ENCODE data around the gene RFX2. TPM values are rescaled to one million over a fixed set of nuclear protein-coding genes. Genes with fewer than 3 reads are reported as not detected.
"Not testable (repeated sequence)": the region's sequence is repeated elsewhere in the genome, so short reads cannot be mapped to it uniquely, and the experiment has no call there.

RFX2 gene
- total RNA-seq, 1 donor from 2014 or later, result 2.8 TPM

DNA sequence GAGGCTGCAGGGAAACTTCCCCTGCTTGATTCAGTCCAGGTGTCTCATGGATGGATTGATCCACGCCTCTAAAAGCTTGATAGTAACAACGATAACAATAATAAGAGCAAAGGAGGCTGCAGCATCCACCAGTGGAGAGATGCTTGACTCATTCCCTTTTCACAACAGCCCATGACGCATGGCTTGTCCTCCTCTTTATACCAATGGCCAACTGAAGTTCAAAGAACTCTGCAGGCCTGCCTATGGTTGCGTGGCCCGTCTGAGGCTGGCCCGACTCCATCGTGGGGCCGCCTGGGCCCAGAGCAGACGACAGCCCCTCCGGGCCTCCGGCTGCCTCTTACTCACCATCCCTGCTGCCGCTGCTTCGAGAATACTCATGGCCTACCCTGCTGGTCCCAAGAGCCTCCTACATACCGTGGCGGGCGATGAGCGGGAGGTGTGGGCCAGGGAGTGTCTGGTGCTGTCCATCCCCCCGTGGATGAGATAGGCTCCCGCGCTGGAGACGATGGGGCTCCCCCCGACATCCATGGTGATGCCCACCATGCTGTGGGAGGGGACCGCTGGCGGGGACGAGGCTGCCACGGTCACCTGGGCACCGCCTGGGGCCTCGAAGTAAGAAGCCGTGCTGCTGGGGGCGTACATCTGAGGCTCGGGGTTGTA is 70.6 kb downstream of the RFX2 start:
- DNase-seq (ENCODE audit: low read depth, low spot score), result no peak

DNA sequence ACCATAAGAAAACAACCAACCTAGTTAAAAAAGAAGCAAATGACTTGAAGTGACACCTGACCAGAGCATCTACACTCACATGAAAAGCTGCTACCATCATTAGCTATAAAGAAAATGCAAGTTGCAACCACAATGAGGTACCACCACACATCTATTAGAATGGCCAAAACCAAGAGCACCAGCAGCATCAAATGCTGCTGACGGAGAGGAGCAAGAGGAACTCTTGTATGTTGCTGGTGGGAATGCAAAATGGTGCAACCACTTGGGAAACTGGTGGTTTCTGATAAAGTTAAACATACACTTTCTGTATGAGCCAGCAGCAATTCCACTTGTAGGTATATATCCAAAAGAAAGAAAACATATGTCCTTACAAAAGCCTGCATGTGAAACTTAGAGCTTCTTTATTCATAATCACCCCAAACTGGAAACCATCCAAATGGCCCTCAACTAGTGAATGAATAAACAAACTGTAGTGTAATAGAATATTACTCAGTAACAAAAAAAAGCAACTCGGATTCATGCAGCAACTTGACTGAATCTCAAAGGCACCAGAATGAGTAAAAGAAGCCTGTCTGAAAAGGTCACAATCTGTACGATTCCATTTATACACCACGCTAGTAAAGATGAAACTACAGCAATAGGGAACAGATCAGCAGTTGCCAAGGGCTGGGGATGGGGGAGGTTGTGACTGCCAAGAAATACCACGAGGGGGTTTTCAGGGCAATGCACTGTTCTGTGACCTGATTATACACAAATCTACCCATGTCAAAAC is 71.5 kb downstream of the RFX2 start:
- DNase-seq (ENCODE audit: low read depth, low spot score), result no peak

DNA sequence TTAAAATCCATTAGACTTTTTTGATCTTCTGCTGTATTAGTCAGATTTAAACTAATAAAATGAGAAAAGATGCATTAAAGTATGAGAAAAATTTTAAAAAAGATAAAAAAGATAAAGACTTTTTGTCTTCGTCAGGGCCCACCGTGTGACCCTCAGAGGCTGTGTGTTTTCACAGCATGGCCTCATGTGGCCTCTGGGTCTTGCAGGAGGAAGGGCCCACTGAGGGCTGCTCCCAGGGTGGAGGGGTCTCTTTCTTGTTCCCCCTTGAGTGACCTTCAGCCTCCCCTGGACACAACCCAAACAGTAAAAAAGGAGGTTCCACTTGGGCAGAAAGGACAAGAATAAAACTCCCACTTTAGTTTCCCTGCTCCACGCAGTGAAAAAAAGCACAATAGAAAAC is 75.3 kb downstream of the RFX2 start:
- DNase-seq (ENCODE audit: low read depth, low spot score), result no peak

DNA sequence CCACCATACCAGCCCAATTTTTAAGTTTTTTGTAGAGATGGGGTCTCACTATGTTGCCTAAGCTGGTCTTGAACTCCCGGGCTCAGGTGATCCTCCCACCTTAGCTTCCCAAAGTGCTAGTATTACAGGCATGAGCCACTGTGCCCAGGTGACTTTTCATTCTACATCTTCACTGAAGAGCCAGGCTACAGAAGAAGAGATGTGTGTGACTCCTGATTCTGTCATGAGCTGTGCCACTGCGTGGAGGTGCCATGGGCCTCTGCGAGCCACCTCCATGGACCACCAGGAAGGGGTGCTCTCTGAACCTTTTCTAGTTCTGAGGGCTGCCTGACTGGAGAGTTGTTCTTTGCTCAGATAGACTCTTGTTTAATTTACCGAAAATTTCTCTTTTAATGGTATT is 75.8 kb downstream of the RFX2 start:
- DNase-seq (ENCODE audit: low read depth, low spot score), result no peak

DNA sequence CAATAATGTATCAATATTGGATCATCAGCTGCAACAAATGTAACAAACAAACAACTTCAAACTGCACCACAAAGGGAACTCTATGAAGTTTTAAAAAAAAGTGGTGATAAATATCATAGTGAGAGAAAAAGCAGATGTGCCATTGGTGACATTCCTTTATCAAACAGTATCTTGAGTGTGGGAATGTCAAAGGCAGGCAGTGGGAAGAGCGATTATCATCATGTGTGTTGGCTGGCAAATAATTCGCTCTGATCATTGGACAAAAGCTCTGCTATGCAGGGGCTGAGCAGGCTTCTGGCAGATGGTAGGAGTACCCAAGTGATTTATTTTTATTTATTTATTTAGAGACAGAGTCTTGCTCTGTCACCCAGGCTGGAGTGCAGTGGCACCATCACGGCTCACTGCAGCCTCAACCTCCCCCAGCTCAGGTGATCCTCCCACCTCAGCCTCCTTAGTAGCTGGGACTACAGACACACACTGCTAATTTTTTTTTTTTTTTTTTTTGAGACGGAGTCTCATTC is 76.5 kb downstream of the RFX2 start:
- DNase-seq (ENCODE audit: low read depth, low spot score), result no peak

DNA sequence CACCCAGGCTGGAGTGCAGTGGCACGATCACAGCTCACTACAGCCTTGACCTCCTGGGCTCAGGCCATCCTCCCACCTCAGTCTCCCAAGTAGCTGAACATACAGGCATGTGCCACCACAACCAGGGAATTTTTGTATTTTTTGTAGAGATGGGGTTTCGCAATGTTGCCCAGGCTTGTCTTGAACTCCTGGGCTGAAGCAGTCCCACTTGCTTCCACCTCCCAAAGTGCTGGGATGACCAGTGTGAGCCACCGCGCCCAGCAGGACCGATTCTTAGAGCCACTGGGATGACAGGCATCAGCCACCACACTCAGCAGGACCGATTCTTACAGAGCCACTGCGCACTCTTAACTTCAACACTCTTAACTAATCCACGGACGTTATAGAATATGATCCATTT is 77.5 kb downstream of the RFX2 start:
- DNase-seq (ENCODE audit: low read depth, low spot score), result no peak

DNA sequence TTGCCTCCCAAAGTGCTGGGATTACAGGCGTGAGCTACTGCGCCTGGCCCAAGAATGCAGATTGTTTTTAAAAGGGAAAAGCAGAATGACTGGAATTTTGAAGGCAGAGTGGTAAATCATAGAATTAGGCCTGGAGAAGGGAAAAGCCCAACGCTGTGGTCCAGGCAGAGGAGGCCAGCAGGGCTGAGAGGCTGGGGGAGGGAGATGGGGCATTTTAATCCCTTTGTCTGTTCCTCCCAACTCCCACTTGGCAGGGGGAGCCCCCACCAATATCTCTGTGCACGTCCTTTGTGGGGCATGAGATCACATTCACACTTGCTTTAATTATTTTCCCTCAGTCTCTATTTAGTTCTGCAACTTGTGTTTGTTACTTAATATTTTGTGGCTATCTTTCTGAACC is 77.9 kb downstream of the RFX2 start:
- no peak for DNase-seq (ENCODE audit: low read depth, low spot score)

DNA sequence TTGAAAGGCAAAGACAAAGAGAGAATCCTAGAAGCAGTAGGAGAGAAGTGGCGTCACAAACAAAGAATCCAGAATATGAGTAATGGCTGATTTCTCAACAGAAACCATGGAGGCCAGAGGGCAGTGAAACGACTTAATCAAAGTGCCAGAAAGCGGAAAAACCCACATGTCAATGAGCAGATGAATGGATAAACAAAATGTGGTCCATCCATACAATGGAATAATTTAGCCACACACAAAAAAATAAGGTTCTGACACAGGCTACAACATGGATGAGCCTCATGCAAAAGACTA is 80.1 kb downstream of the RFX2 start:
- DNase-seq (ENCODE audit: low read depth, low spot score), result no peak

DNA sequence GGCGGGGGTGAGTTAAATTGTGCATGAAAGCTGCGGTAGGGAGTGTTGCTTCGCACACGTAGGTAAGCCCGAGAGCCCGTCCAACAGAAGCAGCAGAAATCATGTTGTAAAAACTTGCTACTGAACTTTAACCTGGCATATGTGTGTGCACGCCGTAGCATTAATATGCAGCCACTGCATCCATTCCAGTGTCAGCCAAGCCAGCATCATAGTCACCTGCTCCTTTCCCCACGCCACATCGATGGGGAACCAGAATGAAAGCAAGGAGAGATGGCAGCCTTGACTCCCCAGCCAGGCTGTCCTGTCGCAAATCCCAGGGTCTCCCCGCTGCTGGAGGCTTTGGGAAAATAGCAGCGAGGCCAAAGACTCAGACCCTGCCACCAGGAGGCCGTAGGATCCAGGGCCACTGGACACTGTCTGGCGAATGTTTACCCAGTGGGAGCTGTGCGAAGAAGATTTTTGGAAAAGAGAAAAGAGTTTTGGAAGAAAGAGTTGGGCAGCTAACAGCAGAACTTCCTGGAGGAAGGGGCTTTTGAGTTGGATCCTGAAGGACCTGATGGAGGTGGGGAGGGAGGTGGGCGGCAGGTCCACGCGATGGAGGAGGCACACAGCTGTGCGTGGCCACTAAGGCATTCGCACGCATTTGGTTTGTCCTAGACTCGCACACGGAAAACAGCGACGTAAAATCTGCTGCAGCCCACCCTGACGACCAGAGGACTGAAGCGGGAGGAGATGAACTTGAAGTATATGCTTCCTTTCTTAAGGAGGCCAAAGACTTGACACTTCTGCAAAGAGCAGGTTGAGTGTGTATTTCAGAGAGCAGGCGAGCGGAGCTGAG is 83.7 kb downstream of the RFX2 start:
- DNase-seq (ENCODE audit: low read depth, low spot score), result no peak

DNA sequence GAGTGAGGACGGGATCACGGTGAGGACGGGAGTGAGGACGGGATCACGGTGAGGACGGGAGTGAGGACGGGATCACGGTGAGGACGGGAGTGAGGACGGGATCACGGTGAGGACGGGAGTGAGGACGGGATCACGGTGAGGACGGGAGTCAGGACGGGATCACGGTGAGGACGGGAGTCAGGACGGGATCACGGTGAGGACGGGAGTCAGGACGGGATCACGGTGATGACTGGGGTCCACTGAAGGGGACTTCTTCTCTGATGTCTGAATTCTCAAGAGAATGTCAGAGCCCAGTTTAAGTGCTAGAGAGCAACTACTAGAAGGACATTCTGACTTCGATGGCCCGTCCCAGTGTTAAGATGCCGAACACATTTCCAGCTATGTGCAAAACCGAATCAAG is 85.5 kb downstream of the RFX2 start:
- DNase-seq (ENCODE audit: low read depth, low spot score), result not testable (repeated sequence)

DNA sequence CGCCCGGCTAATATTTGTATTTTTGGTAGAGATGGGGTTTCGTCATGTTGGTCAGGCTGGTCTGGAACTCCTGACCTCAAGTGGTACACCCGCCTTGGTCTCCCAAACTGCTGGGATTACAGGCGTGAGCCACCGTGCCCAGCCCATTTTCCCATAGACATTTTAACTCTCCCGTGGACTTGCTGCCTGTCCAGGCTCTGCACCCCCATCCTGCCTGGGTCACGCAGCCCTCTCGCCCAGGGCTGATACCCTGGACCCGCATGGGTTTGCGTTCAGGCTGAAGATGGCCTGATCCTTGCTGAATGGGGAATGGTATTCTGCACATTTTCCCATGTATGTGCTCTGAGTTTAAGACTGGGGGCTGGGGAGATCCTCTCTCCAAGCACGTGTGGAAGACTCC is 86.4 kb downstream of the RFX2 start:
- DNase-seq (ENCODE audit: low read depth, low spot score), result no peak

DNA sequence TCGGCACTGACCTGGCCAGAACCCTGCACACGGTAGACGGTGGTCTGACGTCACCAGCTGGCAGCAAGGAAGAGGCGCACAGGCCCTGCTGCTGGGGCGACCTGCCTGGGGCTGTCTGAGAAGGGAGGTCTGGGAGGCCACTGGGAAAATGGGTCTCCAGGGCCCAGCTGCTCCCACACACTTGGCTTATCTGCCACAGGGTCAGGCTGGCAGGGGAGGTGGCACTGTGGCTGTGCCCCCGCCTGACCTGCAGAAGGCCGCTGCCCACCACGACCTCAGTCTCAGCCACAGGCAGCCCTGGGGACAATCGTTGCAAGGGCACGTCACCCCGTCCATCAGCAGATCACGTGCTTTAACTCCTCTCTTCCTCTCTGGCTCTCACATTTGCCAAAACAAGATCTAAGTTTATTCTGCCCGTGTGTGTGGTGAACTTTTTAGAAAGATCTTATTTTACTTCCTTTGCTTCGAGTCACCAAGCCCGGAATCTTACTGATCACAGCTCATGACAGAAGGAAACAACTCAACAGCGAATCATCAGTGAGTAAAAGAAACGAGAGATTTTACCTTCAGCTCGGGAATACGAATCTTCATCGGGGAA is 87.1 kb downstream of the RFX2 start:
- DNase-seq (ENCODE audit: low read depth, low spot score), result no peak

DNA sequence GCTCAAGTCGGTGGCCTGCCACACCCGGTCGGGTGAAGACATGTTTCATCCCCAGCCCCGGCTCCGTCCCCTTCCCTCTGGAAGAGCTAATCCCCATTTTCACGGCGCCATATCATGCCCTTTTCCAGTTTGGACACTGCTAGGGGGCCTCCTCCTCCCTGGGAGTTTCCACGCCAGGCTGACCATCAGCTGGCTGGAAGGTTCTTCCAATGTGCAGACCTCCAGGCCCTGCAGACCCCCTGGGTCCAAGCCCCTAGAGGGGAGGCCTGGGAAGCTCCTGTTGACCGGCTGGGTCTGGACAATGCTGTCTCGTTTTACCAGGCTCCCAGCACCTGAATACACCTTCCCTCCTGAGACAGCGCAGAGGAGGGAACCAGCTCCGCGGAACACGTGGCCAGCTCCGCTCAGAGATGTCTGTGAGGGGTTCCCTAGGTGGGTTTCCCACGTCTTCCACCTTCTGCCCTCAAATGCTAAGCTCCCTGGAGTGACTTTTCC is 87.7 kb downstream of the RFX2 start:
- DNase-seq (ENCODE audit: low read depth, low spot score), result no peak

DNA sequence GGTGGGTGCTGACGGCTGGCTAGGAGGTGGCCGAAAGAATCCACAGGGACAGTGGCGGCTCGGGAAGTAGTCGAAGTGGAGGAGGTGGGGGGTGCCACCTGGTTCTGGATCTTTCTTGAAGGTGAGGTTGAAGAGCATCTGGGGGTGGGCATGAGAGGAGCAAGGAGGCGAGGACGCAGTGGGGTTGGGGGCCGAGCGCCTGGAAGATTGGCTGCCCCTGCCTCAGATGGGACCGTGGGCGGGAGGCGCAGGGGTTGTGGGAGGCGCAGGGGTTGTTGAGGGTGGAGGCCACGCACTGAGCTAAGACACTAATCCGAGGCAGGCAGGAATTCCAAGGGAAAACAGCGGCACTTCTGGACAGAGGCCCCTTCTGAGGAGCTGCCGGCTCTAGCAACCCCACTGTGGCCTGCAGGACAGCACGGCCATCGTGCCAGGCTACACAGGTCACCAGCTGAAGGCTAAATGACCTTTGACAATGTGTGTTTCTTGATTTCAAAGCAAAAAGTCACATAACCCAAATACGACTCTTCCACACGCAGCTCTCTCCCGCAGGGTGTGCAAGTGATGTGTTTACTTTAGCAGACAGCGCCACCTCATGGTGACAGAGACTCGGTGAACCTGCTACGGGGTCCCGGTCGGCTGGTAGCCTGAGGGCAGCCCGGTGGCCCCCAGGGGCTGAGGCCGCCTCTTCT is 88.3 kb downstream of the RFX2 start:
- peak; percentile 62 for DNase-seq (ENCODE audit: low read depth, low spot score)

DNA sequence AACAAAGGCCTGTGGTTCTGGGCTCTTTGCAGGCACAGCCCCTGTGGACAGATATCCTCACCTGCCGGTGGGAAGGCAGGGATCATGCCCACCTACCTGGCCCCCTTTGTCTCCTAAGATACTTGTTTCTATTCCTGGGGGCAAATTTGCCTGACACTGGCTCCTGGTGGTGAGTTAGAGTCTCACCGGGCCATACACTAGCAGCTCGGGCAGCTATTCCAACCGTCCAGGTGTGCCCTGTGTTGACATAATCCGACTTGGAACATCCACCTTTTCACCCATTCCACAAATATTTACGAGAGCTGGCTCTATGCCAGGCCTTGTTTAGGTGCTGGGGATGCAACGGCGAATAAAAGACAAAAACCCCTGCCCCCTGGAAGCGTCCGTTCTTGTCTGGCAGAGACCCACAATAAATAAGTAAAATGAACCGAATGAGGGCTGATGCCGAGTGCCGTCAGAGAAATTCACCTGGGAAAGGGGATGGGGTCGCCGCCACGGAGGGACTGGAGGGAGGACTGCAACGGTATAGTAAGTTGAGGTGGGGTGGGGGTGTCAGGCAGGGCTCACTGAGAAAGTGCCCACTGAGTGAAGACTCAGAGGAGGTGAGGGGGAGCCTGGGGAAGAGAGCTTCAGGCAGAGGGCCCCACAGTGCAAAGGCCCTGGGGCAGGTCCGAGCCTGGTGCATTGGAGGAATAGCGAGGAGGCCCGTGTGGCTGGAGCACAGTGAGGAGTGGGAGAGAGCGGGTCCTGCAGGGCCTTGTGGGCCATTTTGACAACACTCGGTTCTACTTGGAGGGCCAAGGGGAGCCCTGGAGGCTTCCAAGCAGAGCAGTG is 89.1 kb downstream of the RFX2 start:
- DNase-seq (ENCODE audit: low read depth, low spot score), result no peak

DNA sequence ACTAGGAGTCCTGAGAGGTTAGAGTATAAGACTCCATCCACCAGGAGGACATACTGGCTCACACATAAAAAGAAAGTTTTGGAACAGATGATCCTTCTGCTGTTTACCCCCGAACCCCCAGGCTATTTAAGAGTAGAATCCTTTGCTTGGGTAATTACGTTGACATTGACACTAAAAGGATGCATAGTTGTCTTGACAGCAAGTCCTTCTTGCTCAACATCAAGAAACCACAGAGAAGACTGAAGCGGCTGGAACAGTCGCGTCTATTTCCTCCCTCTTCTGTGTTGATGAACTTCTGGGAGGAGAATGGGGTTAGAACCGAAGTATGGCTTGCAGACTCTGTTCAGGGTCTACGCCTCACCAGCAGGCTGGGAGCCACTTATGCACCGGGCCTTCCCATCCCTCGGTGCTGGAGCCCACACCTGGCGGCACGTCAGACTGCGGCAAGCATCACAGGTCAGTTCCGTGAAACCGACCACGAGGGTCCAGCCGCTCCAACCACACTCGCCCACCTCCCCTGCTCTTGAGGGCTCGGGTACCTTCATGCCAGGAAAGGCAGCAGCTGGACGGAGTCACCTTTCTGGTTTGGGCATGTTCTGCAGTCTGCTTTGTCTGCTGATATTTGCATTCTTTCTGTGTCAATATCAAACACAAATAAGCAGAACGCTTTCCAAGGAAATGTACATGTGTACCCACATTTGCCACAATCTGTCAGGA is 90.0 kb downstream of the RFX2 start:
- DNase-seq (ENCODE audit: low read depth, low spot score), result no peak

DNA sequence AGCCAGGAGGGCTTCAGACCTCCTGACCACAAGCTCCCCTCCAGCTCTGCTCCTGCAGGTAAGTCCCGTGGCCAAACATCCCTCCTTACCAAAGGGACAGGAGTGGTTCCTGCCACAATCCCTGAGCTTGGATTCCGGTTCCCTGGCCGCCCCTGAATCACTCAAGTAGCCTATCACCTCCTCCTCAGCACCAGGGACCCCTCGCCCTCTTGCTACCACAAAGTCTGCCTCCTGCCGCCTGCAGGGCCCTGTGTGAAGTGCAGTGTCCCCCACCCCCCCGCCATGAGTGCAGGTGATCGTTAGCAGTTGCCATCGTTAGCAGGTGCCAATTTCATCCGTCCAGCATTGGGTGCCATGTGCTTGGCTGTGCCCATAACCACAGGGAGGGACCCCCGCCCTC is 91.5 kb downstream of the RFX2 start:
- no peak for DNase-seq (ENCODE audit: low read depth, low spot score)

DNA sequence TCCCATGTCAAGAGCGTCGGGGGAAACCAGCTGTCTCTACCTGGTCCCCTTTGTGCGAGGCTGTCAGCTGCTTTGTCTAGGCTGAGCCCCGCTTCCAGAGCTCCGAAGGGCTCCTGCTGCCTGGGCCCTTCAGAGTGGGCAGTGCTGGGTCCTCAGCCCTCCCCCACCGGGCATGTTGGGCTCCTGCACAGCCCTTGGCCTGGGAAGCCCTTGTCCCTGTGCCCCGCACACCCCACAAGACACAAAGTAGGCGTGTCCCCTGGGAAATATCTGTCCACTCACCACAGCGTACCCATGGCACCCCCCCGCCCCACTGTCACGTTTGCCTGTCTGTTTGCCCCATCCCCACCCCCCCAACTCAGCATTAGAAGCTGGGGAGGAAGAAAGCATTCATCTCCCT is 92.7 kb downstream of the RFX2 start:
- no peak for DNase-seq (ENCODE audit: low read depth, low spot score)

DNA sequence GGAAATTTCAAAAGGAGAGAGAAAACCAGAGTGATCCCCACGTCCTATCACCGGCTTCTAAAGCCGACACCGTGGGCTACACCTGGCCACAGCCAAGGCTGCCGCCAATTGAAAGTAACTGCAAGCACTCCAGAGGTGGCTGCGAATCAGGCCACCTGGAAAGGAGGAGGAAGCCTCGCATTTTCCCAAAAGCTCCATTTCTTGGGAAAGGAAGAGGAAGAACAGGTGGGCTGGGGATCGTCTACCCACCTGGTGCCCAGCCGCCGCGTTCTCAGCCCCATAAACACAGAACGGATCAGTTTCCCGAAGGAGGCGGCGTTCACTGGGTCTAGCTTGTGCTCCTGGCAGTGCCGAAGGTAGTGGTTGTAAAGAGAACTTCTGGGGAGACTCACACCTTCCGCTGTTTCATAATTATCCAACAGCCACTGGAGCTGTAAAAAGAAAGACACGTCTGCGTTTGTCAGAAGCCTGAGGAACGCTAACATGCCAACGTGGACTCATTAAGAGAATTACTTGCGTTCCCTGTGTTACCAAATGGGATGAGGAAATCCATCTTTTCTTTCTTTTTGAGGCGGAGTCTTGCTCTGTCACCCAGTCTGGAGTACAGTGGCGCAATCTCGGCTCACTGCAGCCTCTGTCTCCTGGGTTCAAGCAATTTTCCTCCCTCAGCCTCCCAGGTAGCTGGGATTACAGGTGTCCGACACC is 94.3 kb downstream of the RFX2 start:
- no peak for DNase-seq (ENCODE audit: low read depth, low spot score)
